Stimulated activated CD8-positive, alpha-beta memory T cell treated with anti-CD3 and anti-CD28 coated beads, Interleukin-7, amount 100 ng/mL, for 1 hour (primary cell): Measurements from ENCODE around the gene MYO7B.

ENCODE experiments used
- DNase-seq, 2 donors: peaks; one replicate each; pipeline ENCODE4 v3.0.0-alpha.2; 2020; ENCODE audit warnings: low read depth in 2 of 2

MYO7B gene

GRCh38 chr2:127636248-127637235, 101.1 kb downstream of the MYO7B start:
- DNase-seq: no peak

GRCh38 chr2:127637236-127637630, 101.8 kb downstream of the MYO7B start:
- DNase-seq: no peak

GRCh38 chr2:127637725-127638252, 102.3 kb downstream of the MYO7B start:
- no peak for DNase-seq

GRCh38 chr2:127638361-127639110, 103.1 kb downstream of the MYO7B start:
- DNase-seq: no peak

- no peak for DNase-seq
Measured at GRCh38 chr2:127639111-127639474, 103.6 kb downstream of the MYO7B start.

- no peak for DNase-seq
Measured at GRCh38 chr2:127640082-127641072, 104.9 kb downstream of the MYO7B start.

GRCh38 chr2:127641133-127641532, 105.7 kb downstream of the MYO7B start:
- no peak for DNase-seq

- peak; percentile 17 to 24 for DNase-seq
Measured at GRCh38 chr2:127641846-127642507, 106.5 kb downstream of the MYO7B start.

GRCh38 chr2:127642706-127643438, 107.4 kb downstream of the MYO7B start:
- no peak for DNase-seq

GRCh38 chr2:127643439-127644065, 108.1 kb downstream of the MYO7B start:
- no peak for DNase-seq

- no peak for DNase-seq
Measured at GRCh38 chr2:127644066-127645025, 108.9 kb downstream of the MYO7B start.

- no peak for DNase-seq
Measured at GRCh38 chr2:127645026-127645394, 109.5 kb downstream of the MYO7B start.

GRCh38 chr2:127645395-127646291, 110.2 kb downstream of the MYO7B start, which contains the start of gene GPR17:
Gene GPR17 (plus strand): TSS chr2:127646153. CDS start chr2:127650736, 4,583 bp downstream.
- no peak for DNase-seq

- no peak for DNase-seq
Measured at GRCh38 chr2:127646487-127647241, 111.2 kb downstream of the MYO7B start.

GRCh38 chr2:127647242-127648190, 112.0 kb downstream of the MYO7B start:
- DNase-seq: no peak
